ENCODE data around the gene SPATA16.
A peak's percentile ranks its signal among the peaks of the same experiment; 100 is the strongest.
"Not testable (repeated sequence)": the region's sequence is repeated elsewhere in the genome, so short reads cannot be mapped to it uniquely, and the experiment has no call there.

Gene SPATA16

GRCh38 chr3:173001622-173002021 lies 139.4 kb downstream of the SPATA16 start:
- no peak for DNase-seq

GRCh38 chr3:173000553-173000952 lies 140.5 kb downstream of the SPATA16 start:
- no peak for DNase-seq

- DNase-seq = no peak
These were observed 147.6 kb downstream of the SPATA16 start for GRCh38 chr3:172993412-172993811.

GRCh38 chr3:172991424-172991996 lies 149.5 kb downstream of the SPATA16 start:
- no peak for DNase-seq

GRCh38 chr3:172989373-172989772 lies 151.7 kb downstream of the SPATA16 start:
- no peak for DNase-seq

GRCh38 chr3:172987273-172987672 lies 153.8 kb downstream of the SPATA16 start:
- no peak for DNase-seq

- no peak for DNase-seq
These were observed 156.1 kb downstream of the SPATA16 start for GRCh38 chr3:172984914-172985313.

- peak in 1 of 2 donors; percentile 22 for DNase-seq
These were observed 158.2 kb downstream of the SPATA16 start for GRCh38 chr3:172982736-172983364.

- DNase-seq = no peak
These were observed 159.5 kb downstream of the SPATA16 start for GRCh38 chr3:172981407-172981983.

- DNase-seq = no peak
These were observed 160.2 kb downstream of the SPATA16 start for GRCh38 chr3:172980849-172981248.

GRCh38 chr3:172977696-172978095 lies 163.3 kb downstream of the SPATA16 start:
- no peak for DNase-seq

GRCh38 chr3:172974969-172975368 lies 166.1 kb downstream of the SPATA16 start:
- no peak for DNase-seq

GRCh38 chr3:172973799-172974198 lies 167.2 kb downstream of the SPATA16 start:
- no peak for DNase-seq

GRCh38 chr3:172972717-172973116 lies 168.3 kb downstream of the SPATA16 start:
- no peak for DNase-seq

GRCh38 chr3:172972067-172972466 lies 169.0 kb downstream of the SPATA16 start:
- DNase-seq = no peak

GRCh38 chr3:172968646-172969045 lies 172.4 kb downstream of the SPATA16 start:
- no peak for DNase-seq

GRCh38 chr3:172965256-172965655 lies 175.8 kb downstream of the SPATA16 start:
- DNase-seq = no peak

- not testable (repeated sequence) for DNase-seq
These were observed 180.3 kb downstream of the SPATA16 start for GRCh38 chr3:172960626-172961182.

- DNase-seq = no peak
These were observed 182.5 kb downstream of the SPATA16 start for GRCh38 chr3:172958565-172958964.

- no peak for DNase-seq
These were observed 187.5 kb downstream of the SPATA16 start for GRCh38 chr3:172953571-172953970.

- DNase-seq = no peak
These were observed 189.5 kb downstream of the SPATA16 start for GRCh38 chr3:172951511-172951910.

GRCh38 chr3:172946061-172946460 lies 195.0 kb downstream of the SPATA16 start:
- DNase-seq = no peak

- no peak for DNase-seq
These were observed 201.3 kb downstream of the SPATA16 start for GRCh38 chr3:172939651-172940293.

GRCh38 chr3:172938788-172939187 lies 202.2 kb downstream of the SPATA16 start:
- DNase-seq = no peak
